Gastrocnemius medialis (tissue), 4 donors: Measurements from ENCODE around the gene IKBKG. TPM values are rescaled to one million over a fixed set of nuclear protein-coding genes. Genes with fewer than 3 reads are reported as not detected.
A peak's percentile ranks its signal among the peaks of the same experiment; 100 is the strongest.
"Not testable (repeated sequence)": the region's sequence is repeated elsewhere in the genome, so short reads cannot be mapped to it uniquely, and the experiment has no call there.

ENCODE experiments used
- ATAC-seq, 2 donors: fragments of 150-250 bp; one replicate each; pipeline ENCODE4 v1.9.1; 2016
- DNase-seq, 2 donors: peaks; one replicate each; pipeline ENCODE4 v3.0.0-alpha.2; 2019
- H3K27ac ChIP-seq, 4 donors: fragments of 200-600 bp; sonication (generic); 1 replicate in 1 of 4; 2 replicates in 3 of 4; pipeline ENCODE4 v1.5.1; 2016 to 2018; ENCODE audit warnings: mild to moderate bottlenecking in 2 of 4, moderate library complexity in 1 of 4
- H3K27me3 ChIP-seq, 3 donors: fragments of 200-600 bp; sonication (generic) in 2 of 3; 1 replicate in 1 of 3; 2 replicates in 2 of 3; pipeline versions ENCODE4 v1.5.1 to v1.6.0; 2016 to 2019; ENCODE audit warnings: mild to moderate bottlenecking in 1 of 3, moderate library complexity in 1 of 3
- H3K36me3 ChIP-seq, 2 donors: fragments of 200-600 bp; sonication (generic) in 1 of 2; one replicate each; pipeline ENCODE4 v1.5.1; 2017 to 2018
- H3K4me1 ChIP-seq, 2 donors: fragments of 200-600 bp; sonication (generic) in 1 of 2; one replicate each; pipeline ENCODE4 v1.5.1; 2016 to 2017; ENCODE audit warnings: mild to moderate bottlenecking in 2 of 2
- H3K4me3 ChIP-seq, 4 donors: fragments of 200-600 bp; sonication (generic) in 3 of 4; 1 replicate in 1 of 4; 2 replicates in 3 of 4; pipeline ENCODE4 v1.5.1; 2016 to 2019; ENCODE audit warnings: mild to moderate bottlenecking in 2 of 4
- H3K9me3 ChIP-seq, 3 donors: fragments of 200-600 bp; sonication (generic) in 2 of 3; 1 replicate in 1 of 3; 2 replicates in 2 of 3; pipeline ENCODE4 v1.5.1; 2016 to 2019
- CTCF ChIP-seq, 5 experiments: fragments of 450-650 bp in 3 of 5; fragments of 200-600 bp in 2 of 5; sonication (generic) in 2 of 5; IDR thresholded peaks in 4 of 5; conservative IDR thresholded peaks in 1 of 5; 1 replicate in 4 of 5; 2 replicates in 1 of 5; pipeline ENCODE4 v1.5.1; 2016 to 2019; ENCODE audit warnings: antibody characterized with exemption in 5 of 5, mild to moderate bottlenecking in 3 of 5, moderate library complexity in 3 of 5
- POLR2A ChIP-seq, 2 donors: fragments of 450-650 bp; IDR thresholded peaks; one replicate each; pipeline ENCODE4 v1.6.1; 2017; ENCODE audit warnings: antibody characterized with exemption in 2 of 2, mild to moderate bottlenecking in 2 of 2, moderate library complexity in 2 of 2
- in situ Hi-C, 4 donors: fragments of 200-750 bp; cut with MboI; loops; one replicate each; pipeline versions ENCODE4 v1.15.0 to v1.8.0; 2017; ENCODE audit warnings: low sequenced_read_pairs in 4 of 4
- intact Hi-C: fragments of 100-400 bp; cut with DNase I; formaldehyde crosslinking; loops from one replicate; pipeline ENCODE4 v1.15.1; 2023; ENCODE audit warnings: low total_unique reads
- total RNA-seq, 4 donors: library from RNA; depleted of rRNA; stranded (reverse); fragments of >200 nt; gene quantifications; one replicate each; pipeline versions ENCODE4 v1.1.0 to v1.2.3, GENCODE V29; 2016

Gene IKBKG
- total RNA-seq, 4 donors from 2014 or later: 8.8 to 17.5 (median 11.6) TPM

- no peak for ATAC-seq
- Histone ChIP-seq H3K27me3 (no peaks in the 10 kb centered on the region), H3K4me3 (no peak overlapping the region), H3K27ac (no peak overlapping the region), H3K4me1 (peaks cover 5 to 21% of the 10 kb centered on the region in 2 donors), H3K9me3 (no peaks in the 10 kb centered on the region), H3K36me3 (peaks cover 0 to under 1% of the 10 kb centered on the region in 2 donors)
- intact Hi-C loops: no loop called here
- no peak for DNase-seq
- no peak for TF ChIP-seq CTCF (IDR thresholded peaks at IDR 0.05 in 4 of 5, conservative IDR thresholded peaks at IDR 0.05 in 1 of 5)
- no peak for TF ChIP-seq POLR2A (IDR thresholded peaks at IDR 0.05)
- in situ Hi-C loops: loop anchor here in 2 of 4 donors (25.0 kb wide), 2 partner anchors 127 to 577 kb away; partner anchors contain the start of genes DNASE1L1 (in 2 of the 2), TAFAZZIN (in 2 of the 2), HCFC1 (in 1 of the 2) and TMEM187 (in 1 of the 2)
Measured at GRCh38 chrX:154539077-154539476, 8.3 kb upstream of the IKBKG start.

DNA sequence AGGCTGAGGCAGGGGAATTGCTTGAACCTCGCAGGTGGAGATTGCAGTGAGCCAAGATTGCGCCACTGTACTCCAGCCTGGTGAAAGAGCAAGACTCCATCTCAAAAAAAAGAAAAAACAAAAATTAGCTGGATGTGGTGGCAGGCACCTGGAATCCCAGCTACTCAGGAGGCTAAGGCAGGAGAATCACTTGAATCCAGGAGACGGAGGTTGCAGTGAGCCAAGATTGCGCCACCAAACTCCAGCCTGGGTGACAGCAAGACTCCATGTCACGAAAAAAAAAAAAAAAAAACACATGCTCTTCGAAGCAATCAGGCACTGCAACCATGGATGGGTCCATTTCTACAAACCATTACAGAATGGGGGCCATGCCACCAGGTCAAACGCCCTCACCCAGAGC lies 7.1 kb upstream of the IKBKG start:
- intact Hi-C loops: loop anchor here (10.0 kb wide), 3 partner anchors 166 to 946 kb away; partner anchors contain the start of genes CCNQ, DKC1, EMD and FLNA
- H3K9me3 ChIP-seq, H3K36me3 ChIP-seq, DNase-seq, H3K4me3 ChIP-seq, ATAC-seq, H3K27me3 ChIP-seq: not testable (repeated sequence)
- in situ Hi-C loops: loop anchor here in 2 of 4 donors (25.0 kb wide), 2 partner anchors 128 to 578 kb away; partner anchors contain the start of genes DNASE1L1 (in 2 of the 2), TAFAZZIN (in 2 of the 2), HCFC1 (in 1 of the 2) and TMEM187 (in 1 of the 2)
- peak overlapping the region in 1 of 4 donors; percentile 84 for H3K27ac ChIP-seq
- H3K4me1 ChIP-seq: peaks cover 5 to 13% of the 10 kb centered on the region in 2 donors

DNA sequence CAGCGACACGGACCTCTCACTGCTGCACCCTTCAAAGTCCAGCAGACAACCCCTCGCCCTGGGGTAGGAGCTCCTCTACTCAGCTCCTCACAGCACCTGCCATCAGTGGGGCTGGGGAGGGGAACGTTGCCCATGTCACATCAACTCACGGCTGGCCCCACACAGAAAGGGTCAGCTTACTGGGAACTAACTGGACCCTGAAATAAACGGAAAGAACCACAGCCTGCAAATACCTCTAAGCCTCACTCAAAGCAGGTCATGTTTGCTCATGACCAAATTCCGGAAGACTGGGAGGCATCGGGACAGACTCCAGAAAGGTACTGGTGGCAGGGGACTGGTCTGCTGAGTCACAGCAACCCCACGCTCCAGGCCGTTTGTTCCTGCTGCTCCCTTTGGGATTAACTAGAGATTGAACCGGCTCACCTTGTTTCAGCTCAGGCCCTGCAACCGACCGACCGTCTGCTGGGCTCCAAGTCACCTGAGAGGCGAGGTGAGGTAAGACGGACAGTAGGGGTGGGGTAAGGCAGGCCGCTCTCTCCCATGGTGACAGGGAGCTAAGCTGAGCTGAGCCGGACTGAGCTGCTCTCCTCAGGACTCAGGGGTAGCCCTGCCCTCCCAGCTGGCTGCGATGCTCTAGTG lies 6.4 kb upstream of the IKBKG start:
- ATAC-seq: no peak
- intact Hi-C loops (loop anchor here (10.0 kb wide), 3 partner anchors 166 to 946 kb away; partner anchors contain the start of genes CCNQ, DKC1, EMD and FLNA), in situ Hi-C loops (loop anchor here in 2 of 4 donors (25.0 kb wide), 2 partner anchors 129 to 579 kb away; partner anchors contain the start of genes DNASE1L1 (in 2 of the 2), TAFAZZIN (in 2 of the 2), HCFC1 (in 1 of the 2) and TMEM187 (in 1 of the 2))
- Histone ChIP-seq H3K27me3 (no peaks in the 10 kb centered on the region), H3K36me3 (no peaks in the 10 kb centered on the region), H3K27ac (peak overlapping the region; percentile 68 to 84 (median 74)), H3K4me1 (peaks cover 8 to 15% of the 10 kb centered on the region in 2 donors), H3K4me3 (no peak overlapping the region), H3K9me3 (no peaks in the 10 kb centered on the region)
- no peak for DNase-seq
- no peak for TF ChIP-seq CTCF (IDR thresholded peaks at IDR 0.05 in 4 of 5, conservative IDR thresholded peaks at IDR 0.05 in 1 of 5)
- TF ChIP-seq POLR2A (IDR thresholded peaks at IDR 0.05): no peak

DNA sequence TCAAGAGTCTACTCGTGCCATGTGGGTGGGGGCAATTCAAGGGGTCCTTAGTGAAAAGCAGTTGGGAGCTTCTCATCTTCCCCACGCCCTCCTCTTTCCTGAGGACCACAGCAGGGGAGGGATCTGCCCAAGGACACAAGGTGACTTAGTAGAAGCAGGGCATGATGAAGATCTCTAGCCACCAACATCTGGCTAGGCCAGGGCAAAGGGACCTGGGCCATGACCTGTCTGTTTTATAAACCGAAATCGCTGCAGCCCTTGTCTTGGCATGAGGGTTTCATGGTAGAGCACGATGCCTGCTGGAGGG lies 5.9 kb upstream of the IKBKG start:
- H3K9me3 ChIP-seq: no peaks in the 10 kb centered on the region
- no peaks in the 10 kb centered on the region for H3K36me3 ChIP-seq
- H3K27me3 ChIP-seq: no peaks in the 10 kb centered on the region
- TF ChIP-seq CTCF (IDR thresholded peaks at IDR 0.05 in 4 of 5, conservative IDR thresholded peaks at IDR 0.05 in 1 of 5) (no peak), POLR2A (IDR thresholded peaks at IDR 0.05) (no peak)
- H3K4me1 ChIP-seq: peaks cover 11 to 18% of the 10 kb centered on the region in 2 donors
- no peak for DNase-seq
- ATAC-seq: peak in 1 of 2 donors; percentile 2
- no peak overlapping the region for H3K4me3 ChIP-seq
- H3K27ac ChIP-seq: peak overlapping the region; percentile 68 to 84 (median 74)
- intact Hi-C loops: loop anchor here (10.0 kb wide), 3 partner anchors 167 to 947 kb away; partner anchors contain the start of genes CCNQ, DKC1, EMD and FLNA
- in situ Hi-C loops: loop anchor here in 2 of 4 donors (25.0 kb wide), 2 partner anchors 129 to 579 kb away; partner anchors contain the start of genes DNASE1L1 (in 2 of the 2), TAFAZZIN (in 2 of the 2), HCFC1 (in 1 of the 2) and TMEM187 (in 1 of the 2)
